ENCODE data around the gene TACSTD2. TPM values are rescaled to one million over a fixed set of nuclear protein-coding genes. Genes with fewer than 3 reads are reported as not detected.
"Not testable (repeated sequence)": the region's sequence is repeated elsewhere in the genome, so short reads cannot be mapped to it uniquely, and the experiment has no call there.

The TACSTD2 gene
- total RNA-seq, 4 donors from 2014 or later, result 151 to 724 (median 511) TPM

DNA sequence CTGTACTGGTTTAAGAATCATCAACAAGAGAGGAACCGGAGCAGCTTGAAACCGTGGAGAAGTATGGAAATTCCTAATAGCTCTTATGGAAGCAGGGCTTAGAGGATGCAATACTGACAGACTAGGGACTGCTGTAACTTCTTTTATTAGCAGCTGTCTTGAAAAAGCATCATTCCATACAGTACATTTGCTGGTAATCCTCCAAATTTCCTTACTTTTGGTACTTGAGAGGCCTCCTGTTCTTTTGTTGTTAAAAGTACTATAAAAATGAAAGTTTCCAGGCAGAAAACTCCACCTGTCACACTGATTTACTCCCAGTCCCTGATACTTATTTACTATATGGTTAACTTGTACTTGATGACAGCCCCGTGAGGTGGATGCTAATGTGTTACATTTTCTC is 38.2 kb downstream of the TACSTD2 start:
- no peaks in the 10 kb centered on the region for H3K9me3 ChIP-seq
- DNase-seq (ENCODE audit: low spot score in 2 of 2), result no peak
- TF ChIP-seq, protein P1, sequence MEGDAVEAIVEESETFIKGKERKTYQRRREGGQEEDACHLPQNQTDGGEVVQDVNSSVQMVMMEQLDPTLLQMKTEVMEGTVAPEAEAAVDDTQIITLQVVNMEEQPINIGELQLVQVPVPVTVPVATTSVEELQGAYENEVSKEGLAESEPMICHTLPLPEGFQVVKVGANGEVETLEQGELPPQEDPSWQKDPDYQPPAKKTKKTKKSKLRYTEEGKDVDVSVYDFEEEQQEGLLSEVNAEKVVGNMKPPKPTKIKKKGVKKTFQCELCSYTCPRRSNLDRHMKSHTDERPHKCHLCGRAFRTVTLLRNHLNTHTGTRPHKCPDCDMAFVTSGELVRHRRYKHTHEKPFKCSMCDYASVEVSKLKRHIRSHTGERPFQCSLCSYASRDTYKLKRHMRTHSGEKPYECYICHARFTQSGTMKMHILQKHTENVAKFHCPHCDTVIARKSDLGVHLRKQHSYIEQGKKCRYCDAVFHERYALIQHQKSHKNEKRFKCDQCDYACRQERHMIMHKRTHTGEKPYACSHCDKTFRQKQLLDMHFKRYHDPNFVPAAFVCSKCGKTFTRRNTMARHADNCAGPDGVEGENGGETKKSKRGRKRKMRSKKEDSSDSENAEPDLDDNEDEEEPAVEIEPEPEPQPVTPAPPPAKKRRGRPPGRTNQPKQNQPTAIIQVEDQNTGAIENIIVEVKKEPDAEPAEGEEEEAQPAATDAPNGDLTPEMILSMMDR (IDR thresholded peaks at IDR 0.05), result no peak
- TF ChIP-seq EP300 (IDR thresholded peaks at IDR 0.05) (no peak), POLR2AphosphoS5 (IDR thresholded peaks at IDR 0.05) (no peak), POLR2A (IDR thresholded peaks at IDR 0.05) (no peak)
- no peaks in the 10 kb centered on the region for H3K27me3 ChIP-seq
- H3K36me3 ChIP-seq, result no peaks in the 10 kb centered on the region
- 87% methylated on average over 3 of the region's 3 CpGs for WGBS
- no peak overlapping the region for H3K4me3 ChIP-seq
- no peaks in the 10 kb centered on the region for H3K4me1 ChIP-seq
- H3K27ac ChIP-seq, result no peak overlapping the region

DNA sequence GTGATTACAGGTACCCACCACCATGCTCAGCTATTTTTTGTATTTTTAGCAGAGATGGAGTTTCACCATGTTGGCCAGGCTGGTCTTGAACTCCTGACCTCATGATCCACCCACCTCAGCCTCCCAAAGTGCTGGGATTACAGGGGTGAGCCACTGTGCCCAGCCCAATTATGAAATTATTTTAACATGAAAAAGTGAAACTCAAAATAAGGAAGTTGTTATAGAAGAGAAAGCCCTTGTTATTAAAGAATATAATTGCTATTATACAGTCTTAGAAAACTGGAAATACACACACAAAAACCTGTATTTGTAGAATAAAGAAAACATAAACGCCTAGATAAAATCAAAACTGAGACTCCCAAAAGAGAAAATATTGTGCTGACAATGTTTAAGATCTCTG is 45.2 kb downstream of the TACSTD2 start:
- not testable (repeated sequence) for H3K27me3 ChIP-seq; H3K9me3 ChIP-seq; DNase-seq (ENCODE audit: low spot score in 2 of 2); H3K36me3 ChIP-seq; H3K4me1 ChIP-seq; H3K4me3 ChIP-seq; H3K27ac ChIP-seq
- 85% methylated on average over 1 of the region's 1 CpG for WGBS

DNA sequence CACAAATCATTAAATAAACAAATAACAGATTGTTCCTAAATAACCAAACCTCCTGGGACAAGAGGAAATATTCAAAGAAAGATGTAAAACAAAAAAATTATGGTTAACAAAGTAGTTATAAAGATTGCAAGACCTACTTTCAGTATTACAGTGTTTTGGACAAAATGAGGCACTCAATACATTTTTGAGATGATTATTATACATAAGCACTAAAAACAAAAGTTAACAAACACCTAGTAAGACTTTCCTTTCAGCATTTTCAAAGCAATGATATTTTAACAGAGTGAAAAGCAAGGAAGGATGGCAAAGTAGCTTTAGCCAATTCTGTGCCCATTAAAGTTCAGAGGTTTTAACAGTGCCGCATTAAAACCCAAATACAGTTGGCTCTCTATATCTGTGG is 47.8 kb downstream of the TACSTD2 start:
- peaks cover 2% of the 10 kb centered on the region for H3K36me3 ChIP-seq
- WGBS, result 95% methylated on average over 1 of the region's 1 CpG
- TF ChIP-seq POLR2AphosphoS5 (IDR thresholded peaks at IDR 0.05) (no peak), EP300 (IDR thresholded peaks at IDR 0.05) (no peak), POLR2A (IDR thresholded peaks at IDR 0.05) (no peak)
- TF ChIP-seq, protein P1 (IDR thresholded peaks at IDR 0.05), result no peak
- H3K4me1 ChIP-seq, result peaks cover 5% of the 10 kb centered on the region
- DNase-seq (ENCODE audit: low spot score in 2 of 2), result no peak
- H3K27ac ChIP-seq, result no peak overlapping the region
- H3K9me3 ChIP-seq, result no peaks in the 10 kb centered on the region
- no peak overlapping the region for H3K4me3 ChIP-seq
- no peaks in the 10 kb centered on the region for H3K27me3 ChIP-seq

DNA sequence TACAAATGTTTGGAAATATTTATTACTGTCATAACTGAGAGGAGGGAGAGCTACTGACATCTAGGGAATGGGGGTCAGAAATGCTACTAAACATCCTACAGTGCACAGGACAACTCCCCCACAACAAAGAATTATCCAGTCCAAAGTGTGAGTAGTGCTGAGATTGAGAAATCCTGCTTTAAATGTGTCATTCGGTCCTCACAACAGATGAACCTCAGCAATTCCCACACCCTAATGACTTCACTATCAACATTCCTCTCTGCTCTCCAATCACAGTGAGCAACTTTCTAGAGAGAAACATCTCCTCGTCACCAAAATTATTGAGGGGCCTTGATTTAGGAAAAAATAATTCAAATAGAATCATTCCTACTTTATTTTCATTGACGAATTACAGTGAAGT is 48.5 kb downstream of the TACSTD2 start:
- DNase-seq (ENCODE audit: low spot score in 2 of 2), result no peak
- Histone ChIP-seq H3K4me3 (no peak overlapping the region), H3K27ac (no peak overlapping the region), H3K36me3 (peaks cover 8% of the 10 kb centered on the region), H3K27me3 (no peaks in the 10 kb centered on the region), H3K9me3 (no peaks in the 10 kb centered on the region), H3K4me1 (peaks cover 5% of the 10 kb centered on the region)
- no peak for TF ChIP-seq EP300 (IDR thresholded peaks at IDR 0.05)
- TF ChIP-seq POLR2A (IDR thresholded peaks at IDR 0.05), result no peak
- TF ChIP-seq, protein P1 (IDR thresholded peaks at IDR 0.05), result no peak
- TF ChIP-seq POLR2AphosphoS5 (IDR thresholded peaks at IDR 0.05), result no peak
- 62% methylated on average over 3 of the region's 3 CpGs for WGBS

Other genes starting within 250 kb of the TACSTD2 start
- gene OMA1, start 30.5 kb downstream of the TACSTD2 start, total RNA-seq, result 10 to 100 TPM; 17.9 to 31.5 (median 27.8) TPM
- 10 to 100 TPM; 21.5 to 62.4 (median 25.1) TPM for gene MYSM1, start 122.8 kb upstream of the TACSTD2 start, total RNA-seq
- gene JUN, start 206.8 kb upstream of the TACSTD2 start, total RNA-seq, result 100 to 1,000 TPM; 137 to 458 (median 151) TPM